AG09309 (cell line): ENCODE data around the gene CNIH2.
A peak's percentile ranks its signal among the peaks of the same experiment; 100 is the strongest.

Source experiments
- DNase-seq: peaks from one replicate; pipeline ENCODE4 v3.0.0-alpha.2; 2010; ENCODE audit warnings: low read depth
- H3K4me3 ChIP-seq: 2 replicates; pipeline ENCODE4 v1.5.1; 2011; ENCODE audit warnings: mild to moderate bottlenecking, low read depth, low read length, moderate library complexity; ENCODE audit not compliant: control insufficient read depth
- TF ChIP-seq, protein P1 (sequence below): IDR thresholded peaks from 2 replicates; pipeline ENCODE4 v1.5.1; 2011; ENCODE audit warnings: mild to moderate bottlenecking, low read depth, low read length, inconsistent platforms; ENCODE audit not compliant: insufficient read depth, control insufficient read depth; ENCODE audit errors: missing control alignments

The CNIH2 gene

DNA sequence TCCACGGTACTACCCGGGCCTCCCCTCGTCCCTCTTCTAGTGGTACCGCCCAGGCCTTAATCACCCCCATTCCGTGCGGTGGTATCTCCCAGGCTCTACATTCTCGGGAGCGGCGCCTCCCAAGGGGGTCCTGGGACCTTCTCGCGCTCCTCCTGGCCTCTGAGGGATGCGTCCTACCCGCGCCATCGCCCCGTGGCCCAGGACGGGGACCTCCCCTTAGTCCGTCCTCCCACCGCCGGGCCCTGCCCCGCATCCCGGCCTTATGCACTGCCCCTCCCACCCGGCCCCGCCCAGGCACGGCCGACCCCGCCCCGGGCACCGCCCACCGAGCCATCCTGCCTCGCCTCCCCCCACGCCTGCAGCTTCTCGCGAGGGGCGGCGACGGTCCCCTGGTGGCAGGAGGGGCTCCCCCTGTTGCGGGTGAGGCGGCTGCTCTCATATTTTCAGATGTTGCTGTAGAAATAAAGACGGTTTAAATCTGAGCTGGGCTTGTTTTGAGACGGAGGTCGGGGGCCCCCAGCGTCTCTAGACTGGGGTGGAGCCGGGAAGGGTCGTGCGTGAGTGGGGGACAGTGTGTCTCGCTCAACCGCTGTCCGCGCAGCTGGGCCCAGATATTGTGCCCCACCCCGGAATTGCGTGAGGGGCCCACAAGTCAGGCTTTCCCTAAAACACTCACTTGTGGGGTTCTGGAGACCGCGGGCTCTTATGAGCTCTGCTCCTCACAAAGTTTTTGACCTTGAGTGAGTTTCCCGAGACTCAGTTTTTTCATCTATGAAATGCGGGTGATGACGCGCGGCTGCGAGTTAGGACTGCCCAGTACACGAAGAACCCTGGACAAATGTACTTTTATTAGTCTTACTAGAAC is 10.4 kb upstream of the CNIH2 start:
- TF ChIP-seq, protein P1, sequence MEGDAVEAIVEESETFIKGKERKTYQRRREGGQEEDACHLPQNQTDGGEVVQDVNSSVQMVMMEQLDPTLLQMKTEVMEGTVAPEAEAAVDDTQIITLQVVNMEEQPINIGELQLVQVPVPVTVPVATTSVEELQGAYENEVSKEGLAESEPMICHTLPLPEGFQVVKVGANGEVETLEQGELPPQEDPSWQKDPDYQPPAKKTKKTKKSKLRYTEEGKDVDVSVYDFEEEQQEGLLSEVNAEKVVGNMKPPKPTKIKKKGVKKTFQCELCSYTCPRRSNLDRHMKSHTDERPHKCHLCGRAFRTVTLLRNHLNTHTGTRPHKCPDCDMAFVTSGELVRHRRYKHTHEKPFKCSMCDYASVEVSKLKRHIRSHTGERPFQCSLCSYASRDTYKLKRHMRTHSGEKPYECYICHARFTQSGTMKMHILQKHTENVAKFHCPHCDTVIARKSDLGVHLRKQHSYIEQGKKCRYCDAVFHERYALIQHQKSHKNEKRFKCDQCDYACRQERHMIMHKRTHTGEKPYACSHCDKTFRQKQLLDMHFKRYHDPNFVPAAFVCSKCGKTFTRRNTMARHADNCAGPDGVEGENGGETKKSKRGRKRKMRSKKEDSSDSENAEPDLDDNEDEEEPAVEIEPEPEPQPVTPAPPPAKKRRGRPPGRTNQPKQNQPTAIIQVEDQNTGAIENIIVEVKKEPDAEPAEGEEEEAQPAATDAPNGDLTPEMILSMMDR: no peak
- DNase-seq: no peak
- H3K4me3 ChIP-seq: peak overlapping the region; percentile 67

DNA sequence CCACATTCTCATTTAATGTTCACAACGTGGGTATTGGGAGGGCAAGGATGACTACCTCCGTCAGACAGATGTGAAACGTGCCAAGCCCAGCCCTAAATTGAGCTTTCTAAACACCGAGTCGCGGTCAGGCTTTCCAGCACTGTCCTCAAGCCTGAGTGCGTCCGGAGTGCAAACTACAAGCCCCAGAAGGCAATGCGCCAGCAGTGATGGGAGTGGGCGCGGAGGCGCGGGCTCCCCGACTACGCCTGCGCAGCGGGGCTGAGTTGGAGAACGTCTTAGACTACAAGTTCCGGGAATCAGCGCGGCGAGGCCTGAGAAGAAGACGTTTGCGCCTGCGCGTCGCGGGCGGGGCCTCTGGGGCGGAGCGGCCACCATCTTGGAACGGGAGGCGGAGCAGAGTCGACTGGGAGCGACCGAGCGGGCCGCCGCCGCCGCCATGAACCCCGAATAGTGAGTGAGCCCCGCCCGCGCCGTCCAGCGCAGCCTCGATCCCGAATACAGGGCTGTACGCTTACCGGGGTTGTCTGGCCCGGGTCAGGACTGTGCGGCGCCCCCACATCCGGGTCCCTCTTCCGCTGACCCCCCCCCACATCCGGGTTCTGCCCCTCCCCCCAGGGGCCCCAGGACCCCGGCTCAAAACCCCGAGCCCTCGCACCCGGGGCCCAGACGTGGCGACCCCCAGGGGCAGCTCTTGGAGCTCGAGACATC is 9.6 kb upstream of the CNIH2 start, which contains the start of gene RAB1B:
Gene RAB1B (plus strand): TSS at position 396 of the 708 bp plus-strand sequence. CDS start 41 bp downstream, at position 437.
- TF ChIP-seq, protein P1: no peak
- H3K4me3 ChIP-seq: peak within 1 kb of the TSS; percentile 88
- DNase-seq: peak; percentile 96

DNA sequence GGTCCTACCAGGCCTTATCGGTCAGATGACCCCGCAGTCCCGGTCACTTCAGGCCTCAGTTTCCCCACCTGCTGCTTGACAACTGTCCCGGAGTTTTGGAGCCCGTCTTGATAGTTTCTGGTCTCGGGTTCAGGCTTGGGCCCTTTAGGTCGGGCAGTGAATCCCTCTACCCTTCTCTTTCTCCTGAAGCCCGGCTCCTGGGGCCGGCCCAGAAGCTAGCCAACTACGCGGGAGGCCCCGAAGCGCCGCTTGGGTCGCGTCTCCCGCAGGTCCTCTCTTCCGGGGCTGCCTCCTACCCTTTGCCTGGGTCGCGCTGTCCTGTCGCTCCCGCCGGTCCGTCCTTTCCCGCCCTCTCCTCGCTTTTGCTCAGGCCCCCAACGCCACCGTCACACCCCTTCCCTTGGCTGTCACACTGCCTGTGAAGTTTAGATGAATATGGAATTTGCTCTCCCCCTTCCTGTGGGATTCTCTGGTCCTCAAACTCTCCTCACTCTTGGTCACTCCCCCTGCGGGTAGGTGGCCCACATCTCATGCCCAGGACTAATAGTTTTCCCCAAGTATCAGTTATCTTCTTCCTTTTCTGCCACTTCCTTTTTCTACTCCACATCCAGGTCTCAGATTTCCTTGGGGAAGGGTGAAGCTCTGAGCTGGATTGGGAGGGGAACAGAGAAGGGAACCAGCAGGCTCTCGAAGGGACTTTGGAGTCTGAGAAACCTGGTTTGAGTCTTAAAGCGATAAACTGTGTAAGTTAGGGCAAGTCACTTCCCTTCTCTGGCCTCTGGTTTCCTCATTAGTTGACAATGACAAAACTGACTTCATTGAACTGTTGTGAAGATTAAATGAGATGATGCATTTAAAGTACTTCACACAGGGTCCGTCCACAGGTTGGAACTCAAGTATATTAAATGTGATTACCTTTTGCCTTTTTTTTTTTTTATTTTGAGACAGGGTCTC is 8.7 kb upstream of the CNIH2 start:
- TF ChIP-seq, protein P1: peak; percentile 28

DNA sequence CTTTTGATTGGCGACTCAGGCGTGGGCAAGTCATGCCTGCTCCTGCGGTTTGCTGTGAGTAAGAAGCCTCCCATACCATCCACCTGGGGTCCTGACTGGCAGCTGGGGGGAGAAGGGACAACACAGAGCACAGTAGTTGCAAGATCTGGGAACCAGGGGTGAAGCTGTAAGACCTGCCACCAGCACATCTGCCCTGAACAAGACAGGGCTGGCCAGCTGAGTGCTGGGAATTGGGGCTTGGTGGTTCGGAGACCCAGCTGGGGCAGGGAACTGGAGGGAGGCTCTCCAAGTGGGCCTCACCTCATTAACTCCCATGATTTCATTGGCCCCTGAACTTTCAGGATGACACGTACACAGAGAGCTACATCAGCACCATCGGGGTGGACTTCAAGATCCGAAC is 6.2 kb upstream of the CNIH2 start:
- H3K4me3 ChIP-seq: no peak overlapping the region
- DNase-seq: no peak
- TF ChIP-seq, protein P1: no peak

More for the DNA sequence above, 8.7 kb upstream of the CNIH2 start:
- peak overlapping the region; percentile 88 for H3K4me3 ChIP-seq
- no peak for DNase-seq

DNA sequence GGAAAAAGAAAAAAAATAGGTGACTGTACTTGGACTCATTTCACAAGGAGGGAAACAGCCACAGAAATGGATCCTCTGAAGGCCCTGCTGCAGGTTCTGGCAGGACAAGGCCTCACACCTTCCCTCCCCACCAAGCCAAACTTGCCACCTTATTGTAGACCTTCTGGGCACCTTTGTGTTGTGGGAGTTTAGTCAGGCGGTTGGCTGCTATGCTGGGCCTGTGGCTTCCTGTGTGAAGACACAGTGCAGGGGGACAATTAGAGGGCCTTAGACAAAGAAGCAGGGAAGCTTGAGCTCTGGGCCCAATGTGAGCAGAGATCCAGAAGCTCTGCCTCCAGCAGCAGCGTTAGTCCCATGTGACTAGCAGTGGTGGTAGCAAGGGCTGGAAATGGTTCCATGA is 5.4 kb upstream of the CNIH2 start:
- DNase-seq: no peak
- TF ChIP-seq, protein P1: no peak
- no peak overlapping the region for H3K4me3 ChIP-seq

DNA sequence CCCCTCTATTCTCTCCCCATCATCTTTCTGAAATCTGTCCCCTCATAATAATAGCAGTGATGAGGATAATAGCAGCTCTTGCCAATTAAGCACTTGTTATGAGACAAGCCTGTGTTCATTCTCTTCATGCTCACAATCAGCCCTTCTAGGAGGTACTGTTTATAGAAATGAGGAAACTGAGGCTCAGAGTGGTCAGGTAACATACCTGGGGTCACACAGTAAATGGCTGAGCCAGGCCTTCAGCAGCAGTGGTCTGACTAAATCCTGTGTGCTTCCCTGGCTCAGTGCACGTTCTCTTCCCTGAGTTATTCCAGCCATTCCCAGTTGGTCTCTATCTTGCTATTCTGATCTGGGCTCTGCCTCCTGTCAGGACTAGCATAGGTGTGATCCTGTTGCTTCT is 3.8 kb upstream of the CNIH2 start:
- no peak for DNase-seq
- TF ChIP-seq, protein P1: no peak
- H3K4me3 ChIP-seq: no peak overlapping the region
